ENCODE results near the gene CYP1B1. TPM values are rescaled to one million over a fixed set of nuclear protein-coding genes. Genes with fewer than 3 reads are reported as not detected.

Gene CYP1B1
- total RNA-seq, 1 experiment from 2014 or later, result 4.2 TPM

- no peak for TF ChIP-seq STAT6 (CRISPR knock-in tag; conservative IDR thresholded peaks at IDR 0.05; ENCODE audit: low read depth)
Observed at GRCh38 chr2:38104598-38104997, 28.6 kb upstream of the CYP1B1 start (continued).

- CTCF ChIA-PET, result interaction anchor here (0.7 kb wide), 1 partner anchor 13 kb away, joined by 6 read pairs; no protein-coding TSS in a partner anchor
- POLR2A ChIA-PET, result no interaction called here
- H3K36me3 Mint-ChIP-seq, result 0 out of 2 replicates have a peak, but pooled peaks cover 6% of the 10 kb centered on the region
- ATAC-seq (no peak), DNase-seq (ENCODE audit: low spot score) (no peak)
- no peak overlapping the region for H3K27ac Mint-ChIP-seq
- peaks cover 14% of the 10 kb centered on the region; the same call in 1 of the 2 replicates for H3K9me3 Mint-ChIP-seq
- no peak overlapping the region for H3K4me3 Mint-ChIP-seq
- TF ChIP-seq FOXP4 (CRISPR knock-in tag; IDR thresholded peaks at IDR 0.05), result no peak
- no peak for TF ChIP-seq ARID4B (CRISPR knock-in tag; IDR thresholded peaks at IDR 0.05; ENCODE audit: borderline replicate concordance)
- TF ChIP-seq ZNF532 (CRISPR knock-in tag; IDR thresholded peaks at IDR 0.05; ENCODE audit: borderline replicate concordance), result no peak
- TF ChIP-seq IRF1 (CRISPR knock-in tag; IDR thresholded peaks at IDR 0.05), result no peak
- TF ChIP-seq RORB (CRISPR knock-in tag; IDR thresholded peaks at IDR 0.05), result no peak
- no peak for TF ChIP-seq HMGA2 (CRISPR knock-in tag; IDR thresholded peaks at IDR 0.05)
- no peak for TF ChIP-seq ATF1 (CRISPR knock-in tag; IDR thresholded peaks at IDR 0.05)
- no peak for TF ChIP-seq NFE2L1 (CRISPR knock-in tag; IDR thresholded peaks at IDR 0.05)
- H3K4me1 Mint-ChIP-seq, result peaks cover 56% of the 10 kb centered on the region
- peaks cover 73% of the 10 kb centered on the region for H3K27me3 Mint-ChIP-seq (ENCODE audit: low read depth)
Observed at GRCh38 chr2:38100328-38100727, 24.4 kb upstream of the CYP1B1 start.

Data from WTC11 (cell line).